HEK293 (cell line): ENCODE data around the gene KCNAB2.

Experiments used
- CTCF ChIA-PET: fragments of 350-600 bp; formaldehyde crosslinking; extraction: SDS; loops from one replicate; lab custom pipeline; 2021; ENCODE audit warnings: antibody characterized with exemption; lab: Yijun Ruan, JAX
- POLR2A ChIA-PET: fragments of 300-600 bp; formaldehyde crosslinking; extraction: SDS; loops from one replicate; lab custom pipeline; 2020; ENCODE audit warnings: antibody characterized with exemption, inconsistent platforms; lab: Yijun Ruan, JAX
- H3K27ac ChIP-seq: fragments of 200-500 bp; sonication (Bioruptor generic); 2 replicates; pipeline ENCODE4 v1.5.1; 2014; ENCODE audit warnings: low read depth, low read length, control low read depth, inconsistent platforms; ENCODE audit errors: extremely low read depth
- H3K36me3 ChIP-seq, 2 experiments: fragments of 200-500 bp in 1 of 2; sonication (Bioruptor generic) in 1 of 2; 1 replicate in 1 of 2; 2 replicates in 1 of 2; pipeline ENCODE4 v1.5.1; 2014 to 2017; ENCODE audit warnings: inconsistent platforms in 2 of 2, low read length in 2 of 2; ENCODE audit not compliant: control insufficient read depth in 2 of 2, insufficient read depth in 1 of 2
- H3K4me1 ChIP-seq: fragments of 200-500 bp; sonication (Bioruptor generic); 2 replicates; pipeline ENCODE4 v1.5.1; 2014; ENCODE audit warnings: mild to moderate bottlenecking, low read length, inconsistent platforms; ENCODE audit not compliant: control insufficient read depth, insufficient read depth
- H3K4me3 ChIP-seq: 2 replicates; pipeline ENCODE4 v1.5.1; 2011; ENCODE audit warnings: low read depth, mild to moderate bottlenecking, control low read depth, low read length, moderate library complexity
- H3K9me3 ChIP-seq: fragments of 200-500 bp; sonication (Bioruptor generic); 2 replicates; pipeline ENCODE4 v1.5.1; 2014; ENCODE audit warnings: low read depth, low read length, inconsistent platforms; ENCODE audit not compliant: control insufficient read depth, insufficient read depth
- HOXC10 ChIP-seq: sonication (generic); formaldehyde crosslinking; IDR thresholded peaks from 2 replicates; pipeline ENCODE4 v1.8.1; 2023; ENCODE audit warnings: mild to moderate bottlenecking, missing genetic modification reagents
- REST ChIP-seq: fragments of 450-650 bp; formaldehyde crosslinking; IDR thresholded peaks from 2 replicates; pipeline ENCODE4 v1.5.1; 2016; ENCODE audit warnings: missing biosample characterization, missing genetic modification characterization
- SP2 ChIP-seq: fragments of 450-650 bp; formaldehyde crosslinking; IDR thresholded peaks from 2 replicates; pipeline ENCODE4 v1.5.1; 2016; ENCODE audit warnings: missing biosample characterization, missing genetic modification characterization
- ZFP37 ChIP-seq: fragments of 450-650 bp; formaldehyde crosslinking; IDR thresholded peaks from 2 replicates; pipeline ENCODE4 v1.5.1; 2016; ENCODE audit warnings: missing biosample characterization, missing genetic modification characterization
- ZFP69B ChIP-seq: fragments of 450-650 bp; formaldehyde crosslinking; IDR thresholded peaks from 2 replicates; pipeline ENCODE4 v1.5.1; 2016; ENCODE audit warnings: missing biosample characterization, missing genetic modification characterization
- ZNF114 ChIP-seq: fragments of 450-650 bp; formaldehyde crosslinking; IDR thresholded peaks from 2 replicates; pipeline ENCODE4 v1.5.0; 2017; ENCODE audit warnings: missing biosample characterization, missing genetic modification characterization
- ZNF16 ChIP-seq: fragments of 450-650 bp; formaldehyde crosslinking; IDR thresholded peaks from 2 replicates; pipeline ENCODE4 v1.5.1; 2016; ENCODE audit warnings: low read depth, missing biosample characterization, missing genetic modification characterization
- ZNF169 ChIP-seq: fragments of 450-650 bp; formaldehyde crosslinking; IDR thresholded peaks from 2 replicates; pipeline ENCODE4 v1.5.1; 2016; ENCODE audit warnings: missing biosample characterization, missing genetic modification characterization
- ZNF174 ChIP-seq: fragments of 450-650 bp; formaldehyde crosslinking; IDR thresholded peaks from 2 replicates; pipeline ENCODE4 v1.5.0; 2017; ENCODE audit warnings: missing biosample characterization, mild to moderate bottlenecking, missing genetic modification characterization
- ZNF26 ChIP-seq: fragments of 450-650 bp; formaldehyde crosslinking; IDR thresholded peaks from 2 replicates; pipeline ENCODE4 v1.5.1; 2016; ENCODE audit warnings: missing biosample characterization, missing genetic modification characterization
- ZNF266 ChIP-seq: fragments of 450-650 bp; formaldehyde crosslinking; IDR thresholded peaks from 2 replicates; pipeline ENCODE4 v1.5.1; 2016; ENCODE audit warnings: missing biosample characterization, missing genetic modification characterization, low read depth
- ZNF274 ChIP-seq, 2 experiments: fragments of 200-500 bp in 1 of 2; fragments of 450-650 bp in 1 of 2; sonication (Bioruptor generic) in 1 of 2; formaldehyde crosslinking in 1 of 2; IDR thresholded peaks; 2 replicates each; pipeline versions ENCODE4 v1.5.1 to v1.6.1; 2014 to 2016; ENCODE audit warnings: borderline replicate concordance in 1 of 2, inconsistent platforms in 1 of 2, low read length in 1 of 2, missing biosample characterization in 1 of 2, missing genetic modification characterization in 1 of 2
- ZNF416 ChIP-seq: fragments of 450-650 bp; formaldehyde crosslinking; IDR thresholded peaks from 2 replicates; pipeline ENCODE4 v1.5.1; 2016; ENCODE audit warnings: missing biosample characterization, missing genetic modification characterization
- ZNF426 ChIP-seq: fragments of 450-650 bp; formaldehyde crosslinking; IDR thresholded peaks from 2 replicates; pipeline ENCODE4 v1.5.1; 2017; ENCODE audit warnings: missing biosample characterization, missing genetic modification characterization, mild to moderate bottlenecking, inconsistent platforms, moderate library complexity
- ZNF518A ChIP-seq: fragments of 450-650 bp; formaldehyde crosslinking; conservative IDR thresholded peaks from 2 replicates; pipeline ENCODE4 v1.5.1; 2016; ENCODE audit warnings: low read depth, missing biosample characterization, missing genetic modification characterization
- ZNF521 ChIP-seq: fragments of 450-650 bp; formaldehyde crosslinking; IDR thresholded peaks from 2 replicates; pipeline ENCODE4 v1.5.1; 2017; ENCODE audit warnings: missing biosample characterization, mild to moderate bottlenecking, missing genetic modification characterization
- TF ChIP-seq, protein P1 (sequence below): fragments of 450-650 bp; formaldehyde crosslinking; IDR thresholded peaks from 2 replicates; pipeline ENCODE4 v1.5.1; 2016; ENCODE audit warnings: missing biosample characterization, missing genetic modification characterization

The KCNAB2 gene

DNA sequence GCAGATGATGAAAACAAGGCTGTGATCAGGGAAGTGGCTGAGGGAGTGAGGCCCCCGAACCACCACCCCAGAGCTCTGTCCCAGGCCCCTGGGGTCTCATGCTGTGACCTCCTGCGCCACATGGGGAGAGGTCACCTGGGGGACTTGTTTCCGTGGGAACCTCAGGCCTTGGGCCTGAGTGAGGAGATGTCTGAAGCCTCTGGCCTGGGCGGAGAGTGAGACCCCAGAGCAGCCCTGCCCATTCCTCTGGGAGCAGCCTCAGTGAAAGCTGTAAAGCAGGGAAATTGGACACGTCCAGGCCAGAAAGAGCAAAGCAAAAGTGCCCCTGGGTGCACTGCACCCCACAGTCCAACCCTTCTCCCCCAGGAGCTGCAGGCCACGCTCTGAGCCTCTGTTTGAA, 37.0 kb upstream of the KCNAB2 start (continued):
- TF ChIP-seq ZFP37 (no peak), ZNF16 (tag by site-specific recombination) (no peak), ZFP69B (tag by site-specific recombination) (no peak), ZNF169 (tag by site-specific recombination) (no peak), ZNF521 (tag by site-specific recombination) (no peak), ZNF274 (IDR thresholded peaks at IDR 0.05; ENCODE audit: low read length) (no peak), ZNF274 (tag by site-specific recombination; IDR thresholded peaks at IDR 0.05; ENCODE audit: borderline replicate concordance) (no peak)
- TF ChIP-seq, protein P1, sequence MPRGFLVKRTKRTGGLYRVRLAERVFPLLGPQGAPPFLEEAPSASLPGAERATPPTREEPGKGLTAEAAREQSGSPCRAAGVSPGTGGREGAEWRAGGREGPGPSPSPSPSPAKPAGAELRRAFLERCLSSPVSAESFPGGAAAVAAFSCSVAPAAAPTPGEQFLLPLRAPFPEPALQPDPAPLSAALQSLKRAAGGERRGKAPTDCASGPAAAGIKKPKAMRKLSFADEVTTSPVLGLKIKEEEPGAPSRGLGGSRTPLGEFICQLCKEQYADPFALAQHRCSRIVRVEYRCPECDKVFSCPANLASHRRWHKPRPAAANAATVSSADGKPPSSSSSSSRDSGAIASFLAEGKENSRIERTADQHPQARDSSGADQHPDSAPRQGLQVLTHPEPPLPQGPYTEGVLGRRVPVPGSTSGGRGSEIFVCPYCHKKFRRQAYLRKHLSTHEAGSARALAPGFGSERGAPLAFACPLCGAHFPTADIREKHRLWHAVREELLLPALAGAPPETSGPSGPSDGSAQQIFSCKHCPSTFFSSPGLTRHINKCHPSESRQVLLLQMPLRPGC (tag by site-specific recombination) = no peak

DNA sequence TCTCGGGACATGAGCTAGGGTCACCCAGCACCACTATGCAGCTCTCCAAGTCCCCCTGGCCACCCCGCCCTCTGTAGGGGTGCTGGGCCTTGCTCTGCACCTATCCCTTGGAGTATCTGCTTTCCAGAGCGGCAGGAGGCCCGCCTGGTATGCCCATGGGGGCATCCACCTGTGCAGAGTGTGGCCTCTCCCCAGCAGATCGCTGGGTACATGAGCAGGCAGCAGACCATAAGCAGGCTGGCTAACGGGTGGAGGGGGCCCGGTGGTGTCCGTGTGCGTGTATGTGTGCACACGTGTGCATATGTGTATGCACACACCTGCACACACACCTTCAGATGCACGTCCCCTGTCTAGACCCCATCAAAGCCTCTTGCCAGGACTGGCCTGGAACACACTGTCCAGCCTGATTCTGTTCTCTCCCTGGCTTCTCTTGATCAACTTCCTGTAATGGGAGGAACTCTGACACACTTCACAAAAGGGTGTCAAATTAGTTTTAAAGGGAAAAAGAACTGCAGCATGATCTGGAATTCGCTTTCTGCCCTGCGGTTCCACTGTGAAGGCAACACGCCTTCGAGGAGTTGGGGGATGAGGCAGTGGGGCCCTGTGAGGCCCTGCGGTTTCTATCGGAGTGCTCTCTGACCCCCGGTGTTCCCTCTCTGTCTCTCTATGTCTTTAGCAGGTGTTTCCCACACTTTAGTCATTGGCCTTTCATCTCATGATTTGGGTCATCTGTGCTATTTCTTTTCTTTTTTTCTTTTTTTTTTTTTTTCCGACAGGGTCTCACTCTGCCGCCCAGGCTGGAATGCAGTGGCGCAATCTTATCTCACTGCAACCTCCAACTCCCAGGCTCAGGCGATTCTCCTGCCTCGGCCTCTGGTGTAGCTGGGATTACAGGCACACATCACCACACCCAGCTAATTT, 36.3 kb upstream of the KCNAB2 start:
- Histone ChIP-seq H3K9me3 (no peaks in the 10 kb centered on the region), H3K4me1 (no peaks in the 10 kb centered on the region), H3K27ac (no peak overlapping the region), H3K36me3 (no peaks in the 10 kb centered on the region), H3K4me3 (no peak overlapping the region)
- ChIA-PET CTCF (interaction anchor here (1.9 kb wide), 1 partner anchor 25 kb away, joined by 4 read pairs; no protein-coding TSS in a partner anchor), POLR2A (no interaction called here)
- TF ChIP-seq REST (no peak), ZNF114 (tag by site-specific recombination) (no peak), ZNF26 (tag by site-specific recombination) (no peak), ZNF518A (no peak), ZNF174 (tag by site-specific recombination) (no peak), SP2 (tag by site-specific recombination) (no peak), ZNF266 (tag by site-specific recombination) (no peak), HOXC10 (CRISPR knock-in tag) (no peak), ZNF416 (tag by site-specific recombination) (no peak), ZNF426 (tag by site-specific recombination) (no peak)
